ENCODE data around the gene ADGRL2.
A peak's percentile ranks its signal among the peaks of the same experiment; 100 is the strongest.

ADGRL2 gene

GRCh38 chr1:81781749-81782148 lies 19.0 kb upstream of the ADGRL2 start:
- ChIA-PET POLR2A (no interaction called here), CTCF (interaction anchor here (1.0 kb wide), 1 partner anchor 205 kb away, joined by 4 read pairs; no protein-coding TSS in a partner anchor)
- H3K9me3 ChIP-seq (ENCODE audit: control insufficient read depth, insufficient read depth, low read depth, low read length) = no peaks in the 10 kb centered on the region
- no peaks in the 10 kb centered on the region for H3K36me3 ChIP-seq (ENCODE audit: control insufficient read depth in 2 of 2, insufficient read depth in 1 of 2, low read length in 2 of 2)
- H3K27ac ChIP-seq (ENCODE audit: extremely low read depth, low read depth, low read length) = no peak overlapping the region
- H3K4me3 ChIP-seq (ENCODE audit: low read depth, low read length) = no peak overlapping the region
- no peaks in the 10 kb centered on the region for H3K4me1 ChIP-seq (ENCODE audit: control insufficient read depth, insufficient read depth, low read length)
- no peak for TF ChIP-seq ZNF488 (tag by site-specific recombination; IDR thresholded peaks at IDR 0.05)
- TF ChIP-seq ZNF133 (tag by site-specific recombination; IDR thresholded peaks at IDR 0.05) = no peak
- no peak for TF ChIP-seq ZNF335 (tag by site-specific recombination; conservative IDR thresholded peaks at IDR 0.05)
- no peak for TF ChIP-seq ZNF391 (tag by site-specific recombination; IDR thresholded peaks at IDR 0.05; ENCODE audit: borderline replicate concordance, low read depth)
- no peak for TF ChIP-seq ZNF660 (tag by site-specific recombination; IDR thresholded peaks at IDR 0.05)
- no peak for TF ChIP-seq SP2 (tag by site-specific recombination; IDR thresholded peaks at IDR 0.05)
- TF ChIP-seq ZNF148 (tag by site-specific recombination; IDR thresholded peaks at IDR 0.05; ENCODE audit: borderline replicate concordance) = no peak
- TF ChIP-seq IKZF3 (tag by site-specific recombination; IDR thresholded peaks at IDR 0.05) = no peak
- no peak for TF ChIP-seq ZNF501 (tag by site-specific recombination; IDR thresholded peaks at IDR 0.05)
- TF ChIP-seq HIC1 (tag by site-specific recombination; IDR thresholded peaks at IDR 0.05) = no peak

- POLR2A ChIA-PET = no interaction called here
- CTCF ChIA-PET = no interaction called here
- no peak for TF ChIP-seq ZNF621 (tag by site-specific recombination; IDR thresholded peaks at IDR 0.05)
- TF ChIP-seq ZNF266 (tag by site-specific recombination; IDR thresholded peaks at IDR 0.05; ENCODE audit: low read depth) = no peak
- no peak for TF ChIP-seq SP2 (tag by site-specific recombination; IDR thresholded peaks at IDR 0.05)
- TF ChIP-seq ZNF777 (tag by site-specific recombination; IDR thresholded peaks at IDR 0.05; ENCODE audit: borderline replicate concordance) = no peak
- no peak for TF ChIP-seq ZNF169 (tag by site-specific recombination; IDR thresholded peaks at IDR 0.05)
- no peak for TF ChIP-seq KLF10 (tag by site-specific recombination; IDR thresholded peaks at IDR 0.05)
- TF ChIP-seq ZNF585B (tag by site-specific recombination; IDR thresholded peaks at IDR 0.05) = no peak
- TF ChIP-seq ZNF138 (tag by site-specific recombination; IDR thresholded peaks at IDR 0.05; ENCODE audit: borderline replicate concordance) = no peak
- Histone ChIP-seq H3K27ac (ENCODE audit: extremely low read depth, low read depth, low read length) (no peak overlapping the region), H3K4me3 (ENCODE audit: low read depth, low read length) (no peak overlapping the region), H3K36me3 (ENCODE audit: control insufficient read depth in 2 of 2, insufficient read depth in 1 of 2, low read length in 2 of 2) (no peaks in the 10 kb centered on the region), H3K4me1 (ENCODE audit: control insufficient read depth, insufficient read depth, low read length) (peaks cover 8% of the 10 kb centered on the region; the same call in 1 of the 2 replicates), H3K9me3 (ENCODE audit: control insufficient read depth, insufficient read depth, low read depth, low read length) (no peaks in the 10 kb centered on the region)
These were observed 8.6 kb upstream of the ADGRL2 start for GRCh38 chr1:81792184-81792583.

- H3K4me3 ChIP-seq (ENCODE audit: low read depth, low read length) = no peak overlapping the region
- H3K4me1 ChIP-seq (ENCODE audit: control insufficient read depth, insufficient read depth, low read length) = peaks cover 9% of the 10 kb centered on the region; the same call in 1 of the 2 replicates
- ChIA-PET CTCF (interaction anchor here (0.5 kb wide), 1 partner anchor 244 kb away, joined by 4 read pairs; no protein-coding TSS in a partner anchor), POLR2A (no interaction called here)
- no peak overlapping the region for H3K27ac ChIP-seq (ENCODE audit: extremely low read depth, low read depth, low read length)
- H3K36me3 ChIP-seq (ENCODE audit: control insufficient read depth in 2 of 2, insufficient read depth in 1 of 2, low read length in 2 of 2) = no peaks in the 10 kb centered on the region
- TF ChIP-seq ZNF23 (tag by site-specific recombination; IDR thresholded peaks at IDR 0.05; ENCODE audit: borderline replicate concordance) = no peak
- peak; percentile 58 for TF ChIP-seq PRDM6 (tag by site-specific recombination; IDR thresholded peaks at IDR 0.05)
- no peaks in the 10 kb centered on the region for H3K9me3 ChIP-seq (ENCODE audit: control insufficient read depth, insufficient read depth, low read depth, low read length)
These were observed 3.0 kb upstream of the ADGRL2 start for GRCh38 chr1:81797701-81798100.
